ENCODE data around the gene CDK4. TPM values are rescaled to one million over a fixed set of nuclear protein-coding genes. Genes with fewer than 3 reads are reported as not detected.
"Not testable (repeated sequence)": the region's sequence is repeated elsewhere in the genome, so short reads cannot be mapped to it uniquely, and the experiment has no call there.

The CDK4 gene
- total RNA-seq, 2 experiments from 2014 or later = 275 to 304 TPM

- not testable (repeated sequence) for H3K9me3 Mint-ChIP-seq, DNase-seq, H3K4me3 Mint-ChIP-seq, H3K4me1 Mint-ChIP-seq, H3K27ac Mint-ChIP-seq, H3K27me3 Mint-ChIP-seq
- H3K36me3 Mint-ChIP-seq = peaks cover 27% of the 10 kb centered on the region
These were observed 30.1 kb downstream of the CDK4 start for GRCh38 chr12:57721846-57722608.

- H3K9me3 Mint-ChIP-seq = no peaks in the 10 kb centered on the region
- H3K27ac Mint-ChIP-seq = no peak overlapping the region
- peaks cover 25% of the 10 kb centered on the region for H3K36me3 Mint-ChIP-seq
- no peaks in the 10 kb centered on the region for H3K27me3 Mint-ChIP-seq
- no peak for DNase-seq
- peaks cover 2% of the 10 kb centered on the region for H3K4me1 Mint-ChIP-seq
- no peak overlapping the region for H3K4me3 Mint-ChIP-seq
These were observed 31.2 kb downstream of the CDK4 start for GRCh38 chr12:57720606-57721595.

- Mint-ChIP-seq H3K4me1 (peaks cover 2% of the 10 kb centered on the region), H3K4me3 (no peak overlapping the region), H3K27me3 (no peaks in the 10 kb centered on the region), H3K9me3 (no peaks in the 10 kb centered on the region), H3K27ac (peak overlapping the region; percentile 20), H3K36me3 (peaks cover 25% of the 10 kb centered on the region)
- DNase-seq = no peak
These were observed 32.1 kb downstream of the CDK4 start for GRCh38 chr12:57719777-57720605.

- Mint-ChIP-seq H3K9me3 (no peaks in the 10 kb centered on the region), H3K36me3 (peaks cover 25% of the 10 kb centered on the region), H3K4me1 (peaks cover 2% of the 10 kb centered on the region), H3K27me3 (no peaks in the 10 kb centered on the region), H3K27ac (no peak overlapping the region), H3K4me3 (no peak overlapping the region)
- no peak for DNase-seq
These were observed 33.2 kb downstream of the CDK4 start for GRCh38 chr12:57718641-57719528.

- no peak overlapping the region for H3K27ac Mint-ChIP-seq
These were observed 34.1 kb downstream of the CDK4 start for GRCh38 chr12:57717846-57718640.

GRCh38 chr12:57717131-57717530 is 35.0 kb downstream of the CDK4 start:
- no peak overlapping the region for H3K4me3 Mint-ChIP-seq
- no peak for DNase-seq
- H3K27me3 Mint-ChIP-seq = no peaks in the 10 kb centered on the region
- peaks cover 26% of the 10 kb centered on the region for H3K36me3 Mint-ChIP-seq
- peaks cover 2% of the 10 kb centered on the region for H3K4me1 Mint-ChIP-seq
- no peak overlapping the region for H3K27ac Mint-ChIP-seq
- H3K9me3 Mint-ChIP-seq = no peaks in the 10 kb centered on the region

More at GRCh38 chr12:57717846-57718640, 34.1 kb downstream of the CDK4 start:
- H3K9me3 Mint-ChIP-seq = no peaks in the 10 kb centered on the region
- DNase-seq = no peak
- peaks cover 25% of the 10 kb centered on the region for H3K36me3 Mint-ChIP-seq
- H3K27me3 Mint-ChIP-seq = no peaks in the 10 kb centered on the region
- H3K4me1 Mint-ChIP-seq = peaks cover 2% of the 10 kb centered on the region
- H3K4me3 Mint-ChIP-seq = no peak overlapping the region

GRCh38 chr12:57716305-57716704 is 35.8 kb downstream of the CDK4 start:
- Mint-ChIP-seq H3K27ac (no peak overlapping the region), H3K36me3 (peaks cover 28% of the 10 kb centered on the region), H3K4me3 (no peak overlapping the region), H3K4me1 (no peaks in the 10 kb centered on the region), H3K9me3 (no peaks in the 10 kb centered on the region), H3K27me3 (no peaks in the 10 kb centered on the region)
- DNase-seq = no peak

- no peak overlapping the region for H3K4me3 Mint-ChIP-seq
- DNase-seq = no peak
- H3K36me3 Mint-ChIP-seq = peaks cover 25% of the 10 kb centered on the region
- H3K27ac Mint-ChIP-seq = no peak overlapping the region
- no peaks in the 10 kb centered on the region for H3K4me1 Mint-ChIP-seq
- H3K9me3 Mint-ChIP-seq = no peaks in the 10 kb centered on the region
- no peaks in the 10 kb centered on the region for H3K27me3 Mint-ChIP-seq
These were observed 36.3 kb downstream of the CDK4 start for GRCh38 chr12:57715786-57716185.

- H3K4me3 Mint-ChIP-seq, H3K9me3 Mint-ChIP-seq, DNase-seq, H3K27me3 Mint-ChIP-seq, H3K4me1 Mint-ChIP-seq, H3K27ac Mint-ChIP-seq: not testable (repeated sequence)
- H3K36me3 Mint-ChIP-seq = peaks cover 24% of the 10 kb centered on the region
These were observed 36.9 kb downstream of the CDK4 start for GRCh38 chr12:57715036-57715748.

- H3K4me3 Mint-ChIP-seq = no peak overlapping the region
- DNase-seq = no peak
- H3K9me3 Mint-ChIP-seq = no peaks in the 10 kb centered on the region
- no peak overlapping the region for H3K27ac Mint-ChIP-seq
- H3K27me3 Mint-ChIP-seq = no peaks in the 10 kb centered on the region
- H3K4me1 Mint-ChIP-seq = peaks cover 3% of the 10 kb centered on the region
- H3K36me3 Mint-ChIP-seq = peaks cover 15% of the 10 kb centered on the region
These were observed 38.9 kb downstream of the CDK4 start for GRCh38 chr12:57713209-57713608.

- no peaks in the 10 kb centered on the region for H3K9me3 Mint-ChIP-seq
- H3K27ac Mint-ChIP-seq = no peak overlapping the region
- H3K4me1 Mint-ChIP-seq = peaks cover 3% of the 10 kb centered on the region
- DNase-seq = no peak
- no peaks in the 10 kb centered on the region for H3K27me3 Mint-ChIP-seq
- no peak overlapping the region for H3K4me3 Mint-ChIP-seq
- peaks cover 12% of the 10 kb centered on the region for H3K36me3 Mint-ChIP-seq
These were observed 39.4 kb downstream of the CDK4 start for GRCh38 chr12:57712701-57713100.

GRCh38 chr12:57708296-57708695 is 43.8 kb downstream of the CDK4 start:
- no peaks in the 10 kb centered on the region for H3K27me3 Mint-ChIP-seq
- no peak for DNase-seq
- H3K4me1 Mint-ChIP-seq = peaks cover 3% of the 10 kb centered on the region
- H3K36me3 Mint-ChIP-seq = peaks cover 29% of the 10 kb centered on the region
- no peak overlapping the region for H3K4me3 Mint-ChIP-seq
- H3K9me3 Mint-ChIP-seq = peaks cover 5% of the 10 kb centered on the region
- H3K27ac Mint-ChIP-seq = no peak overlapping the region

GRCh38 chr12:57707250-57707649 is 44.9 kb downstream of the CDK4 start:
- DNase-seq = no peak
- H3K27me3 Mint-ChIP-seq = no peaks in the 10 kb centered on the region
- no peak overlapping the region for H3K4me3 Mint-ChIP-seq
- no peak overlapping the region for H3K27ac Mint-ChIP-seq
- H3K36me3 Mint-ChIP-seq = peaks cover 39% of the 10 kb centered on the region
- peaks cover 3% of the 10 kb centered on the region for H3K4me1 Mint-ChIP-seq
- H3K9me3 Mint-ChIP-seq = peaks cover 12% of the 10 kb centered on the region

Data from activated naive CD8-positive, alpha-beta T cell treated with anti-CD3 and anti-CD28 coated beads for 36 hours (primary cell).